ENCODE measurements around the gene CPNE4.
"Not testable (repeated sequence)": the region's sequence is repeated elsewhere in the genome, so short reads cannot be mapped to it uniquely, and the experiment has no call there.

The CPNE4 gene

DNA sequence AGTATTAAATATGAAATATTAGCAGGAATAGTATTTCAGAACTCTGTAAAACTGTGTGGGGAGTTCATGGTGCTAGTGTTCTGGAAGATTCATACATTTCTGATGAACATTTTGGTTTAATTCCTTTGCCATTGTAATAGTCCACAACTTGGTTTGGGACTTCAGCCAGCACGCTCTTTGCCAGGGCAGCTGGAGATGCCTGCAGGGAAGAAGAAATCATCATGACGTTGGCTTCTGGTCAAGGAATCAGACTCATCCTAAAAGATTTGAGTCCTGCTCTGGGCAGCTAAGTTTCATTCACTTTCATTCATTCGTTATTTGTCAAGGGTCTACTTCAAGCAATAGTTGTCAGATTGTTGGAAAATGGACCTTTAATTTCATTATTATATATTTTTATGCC lies 499.7 kb downstream of the CPNE4 start:
- DNase-seq (ENCODE audit: low read depth), result no peak

DNA sequence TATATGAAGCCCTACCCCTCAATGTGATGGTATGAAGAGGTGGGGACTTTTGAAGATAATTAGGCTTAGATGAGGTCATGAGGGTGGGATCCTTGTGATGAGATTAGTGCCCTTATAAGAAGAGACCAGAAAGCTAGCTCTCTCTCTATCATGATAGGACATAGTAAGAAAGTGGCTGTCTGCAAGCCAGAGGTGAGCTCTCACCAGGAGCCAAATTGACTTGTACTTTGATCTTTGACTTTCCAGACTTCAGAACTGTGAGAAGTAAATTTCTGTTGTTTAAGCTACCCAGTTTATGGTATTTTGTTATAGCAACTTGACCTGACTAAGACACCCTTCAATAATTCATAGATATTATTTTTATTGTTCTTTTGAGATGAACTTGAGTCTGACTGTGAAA lies 502.2 kb downstream of the CPNE4 start:
- DNase-seq (ENCODE audit: low read depth), result no peak

DNA sequence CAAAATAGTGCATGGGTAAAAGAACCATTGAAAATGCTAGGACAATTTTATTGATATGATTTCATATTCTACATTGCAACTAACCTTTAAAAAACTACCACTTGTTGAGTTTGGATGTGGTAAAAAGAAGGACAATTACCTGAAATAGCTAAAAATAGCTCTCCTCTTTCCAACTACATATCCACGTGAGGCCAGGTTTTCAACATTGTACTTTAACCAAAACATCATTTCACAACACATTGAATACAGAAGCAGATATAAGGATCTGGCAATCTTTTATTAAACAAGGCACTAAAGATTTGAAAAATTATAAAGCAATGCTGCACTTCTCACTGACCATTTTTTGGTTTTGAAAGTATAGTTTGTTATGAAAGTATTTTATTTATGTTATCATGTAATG lies 504.0 kb downstream of the CPNE4 start:
- no peak for DNase-seq (ENCODE audit: low read depth)

DNA sequence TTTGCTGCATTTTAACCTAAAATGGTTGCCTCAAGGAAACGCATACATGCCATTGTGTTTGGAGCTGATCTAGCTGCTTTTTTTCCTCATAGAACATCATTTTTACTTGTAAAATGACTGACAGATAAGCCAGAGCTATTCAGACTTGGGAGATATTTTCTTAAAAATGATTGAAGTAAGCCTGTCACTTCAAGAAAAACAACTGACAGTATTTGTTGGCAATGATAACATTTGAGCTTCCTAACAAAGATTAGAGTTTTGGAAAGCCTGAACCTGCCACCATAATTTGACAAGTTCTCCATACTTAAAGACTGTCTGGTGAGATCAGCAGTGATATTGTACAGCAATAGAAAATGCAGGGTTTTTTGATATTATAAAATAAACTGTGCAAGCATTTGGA lies 504.4 kb downstream of the CPNE4 start:
- DNase-seq (ENCODE audit: low read depth), result no peak

DNA sequence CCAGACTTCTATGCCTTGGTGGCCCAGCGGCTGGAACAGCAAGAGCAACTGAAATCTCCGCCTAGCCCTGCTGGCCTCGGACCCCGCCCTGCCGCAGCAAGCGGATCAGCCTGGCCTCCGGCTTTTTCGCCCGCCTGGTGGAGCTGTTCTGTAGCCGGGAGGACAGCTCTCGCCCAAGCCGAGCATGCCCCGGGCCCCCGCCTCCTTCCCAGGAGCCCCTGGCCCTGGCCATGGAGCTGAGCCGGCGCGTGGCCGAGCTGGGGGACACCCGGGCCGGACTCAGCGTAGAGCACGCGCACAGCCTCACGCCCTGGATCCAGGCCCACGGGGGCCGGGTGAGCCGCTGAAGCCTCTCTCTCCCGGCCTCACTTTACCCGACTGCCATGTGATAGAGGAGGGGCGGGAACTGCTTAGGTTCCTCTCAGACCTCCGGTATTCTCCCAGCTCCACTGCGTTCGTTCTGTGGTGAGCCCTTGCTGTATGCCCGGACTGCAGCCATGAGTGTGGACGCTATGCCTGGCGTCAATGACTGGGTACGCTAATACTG lies 507.9 kb downstream of the CPNE4 start:
- peak; percentile 46 for DNase-seq (ENCODE audit: low read depth)

GRCh38 chr3:131518680-131519079 lies 516.1 kb downstream of the CPNE4 start:
- DNase-seq (ENCODE audit: low read depth), result no peak

DNA sequence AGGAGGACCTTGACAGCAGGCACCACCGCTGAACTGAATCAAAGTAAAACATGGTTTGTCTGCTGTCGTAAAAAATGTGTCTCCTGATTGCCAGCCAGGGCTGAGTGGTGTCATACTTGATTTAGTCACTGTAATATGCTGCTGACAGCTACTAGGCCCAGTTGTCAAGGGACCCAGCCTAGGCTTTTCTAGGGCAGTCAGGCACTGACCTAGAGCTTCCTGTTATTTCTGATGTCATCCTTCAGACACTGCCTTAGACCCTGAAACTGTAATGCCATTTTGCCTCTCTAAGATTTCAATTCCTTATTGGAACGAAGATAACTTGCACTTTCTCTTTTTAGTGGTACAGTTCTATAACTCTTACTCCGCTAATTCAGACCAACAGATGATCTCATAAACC lies 529.4 kb downstream of the CPNE4 start:
- no peak for DNase-seq (ENCODE audit: low read depth)

DNA sequence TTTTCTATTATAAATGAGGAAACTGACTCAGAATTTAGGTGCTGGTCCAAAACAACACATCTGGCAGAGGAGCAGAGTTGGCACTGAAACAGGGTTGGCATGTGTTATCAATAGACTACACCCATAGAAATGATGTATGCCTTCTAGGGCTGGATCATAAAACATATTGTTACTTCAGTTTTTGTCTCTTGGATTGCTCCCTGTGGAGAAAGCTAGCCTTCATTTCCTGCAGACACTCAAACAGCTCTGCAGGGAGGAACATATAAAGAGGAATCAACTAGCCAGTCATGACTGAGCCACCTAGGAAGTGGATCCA lies 531.5 kb downstream of the CPNE4 start:
- no peak for DNase-seq (ENCODE audit: low read depth)

DNA sequence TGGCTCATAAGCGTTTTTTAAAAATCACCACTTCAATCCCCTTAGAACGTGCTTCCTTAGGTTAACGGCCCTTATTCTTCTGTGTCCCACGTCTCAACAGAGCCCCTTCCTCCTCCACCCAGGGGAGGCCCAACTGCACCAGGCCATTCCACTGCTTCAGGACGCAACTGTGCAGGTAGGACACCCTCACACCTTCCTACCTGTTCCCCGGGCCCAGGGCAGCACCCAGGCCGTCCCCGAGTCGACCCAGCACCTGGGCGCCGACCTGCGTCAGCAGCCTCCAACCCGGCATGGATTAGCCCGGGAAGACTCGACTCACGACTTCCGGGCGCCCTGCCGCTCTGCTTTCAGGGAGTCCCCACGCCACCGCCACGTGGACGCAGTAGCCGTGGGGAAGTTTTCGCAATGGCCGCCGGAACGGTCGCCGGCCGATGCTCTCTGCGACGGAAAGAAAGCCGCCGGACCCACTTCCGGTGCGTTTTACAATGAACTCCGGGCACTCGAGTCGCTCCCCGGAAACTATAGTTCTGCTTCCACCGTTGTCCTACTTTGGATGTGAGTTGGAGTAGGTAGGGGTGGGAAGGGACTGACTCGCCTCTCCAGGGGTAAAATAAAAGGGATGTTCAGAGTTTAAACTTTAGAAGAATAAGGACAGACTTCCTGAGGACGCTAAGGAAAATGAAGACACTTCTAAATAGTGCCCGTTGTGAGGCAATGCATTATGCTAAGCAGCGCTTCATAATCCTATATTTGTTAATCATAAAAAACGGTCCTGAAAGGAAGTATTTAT lies 532.1 kb downstream of the CPNE4 start, which contains the start of gene MRPL3:
Gene MRPL3, minus strand, starts transcription at position 442 of the 790 bp plus-strand sequence. Its CDS starts 150 bp downstream, at position 292.
- DNase-seq (ENCODE audit: low read depth), result peak; percentile 88

- DNase-seq (ENCODE audit: low read depth), result no peak
Measured at GRCh38 chr3:131501949-131502348, 532.9 kb downstream of the CPNE4 start.

DNA sequence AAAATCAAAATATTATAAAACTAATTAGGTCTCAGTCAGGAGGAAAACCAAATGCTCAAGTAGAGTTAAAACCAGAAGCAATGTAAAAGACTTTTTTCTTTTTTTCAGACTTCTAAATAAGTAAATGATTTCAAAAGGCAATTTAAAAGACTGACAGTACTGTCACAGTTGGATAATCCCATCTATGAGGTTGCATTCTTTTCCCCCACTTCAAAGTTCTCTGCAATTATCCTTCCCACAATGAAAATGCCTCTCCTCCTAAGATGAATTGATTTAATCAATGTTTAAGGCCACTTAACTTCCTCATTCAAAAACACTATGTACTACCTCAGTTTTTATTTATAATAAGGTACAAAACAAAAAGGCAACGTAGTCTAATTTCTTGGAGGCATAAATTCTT lies 540.1 kb downstream of the CPNE4 start:
- DNase-seq (ENCODE audit: low read depth), result no peak

DNA sequence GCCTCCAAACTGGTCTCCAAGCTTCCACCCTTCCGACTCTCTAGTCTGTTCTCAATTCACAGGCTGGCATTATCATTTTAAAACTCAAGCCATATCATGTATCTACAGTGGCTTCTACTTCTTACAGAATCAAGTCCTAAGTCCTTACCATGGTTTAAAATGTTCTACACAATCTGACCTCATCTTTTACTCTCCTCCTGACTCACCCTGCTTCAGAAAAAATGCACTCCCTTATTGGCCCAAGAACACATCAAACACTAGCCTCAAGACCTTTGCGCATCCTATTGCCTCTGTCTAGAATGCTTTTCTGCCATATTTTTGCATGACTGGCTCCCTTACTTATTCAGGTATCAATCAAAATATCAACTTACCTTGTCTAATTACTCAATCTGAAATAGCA lies 543.0 kb downstream of the CPNE4 start:
- peak; percentile 14 for DNase-seq (ENCODE audit: low read depth)

DNA sequence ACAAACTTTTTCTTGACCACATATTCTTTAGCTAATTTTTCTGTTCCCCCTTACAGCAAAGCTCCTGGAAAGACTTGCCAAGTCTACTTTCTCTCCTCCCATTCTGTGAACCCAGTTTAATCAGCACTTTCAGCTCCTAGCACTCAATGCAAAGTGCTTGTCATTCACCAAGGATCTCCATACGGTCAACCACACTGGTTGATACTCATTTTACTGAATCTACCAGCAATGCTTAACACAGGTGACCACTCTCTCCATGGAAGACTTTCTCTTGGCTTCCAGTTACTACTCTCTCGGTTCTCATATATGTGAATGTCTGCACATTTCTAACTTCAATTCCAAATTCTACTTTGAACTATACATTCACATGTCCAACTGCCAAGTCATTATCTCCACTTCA lies 543.7 kb downstream of the CPNE4 start:
- DNase-seq (ENCODE audit: low read depth), result no peak

DNA sequence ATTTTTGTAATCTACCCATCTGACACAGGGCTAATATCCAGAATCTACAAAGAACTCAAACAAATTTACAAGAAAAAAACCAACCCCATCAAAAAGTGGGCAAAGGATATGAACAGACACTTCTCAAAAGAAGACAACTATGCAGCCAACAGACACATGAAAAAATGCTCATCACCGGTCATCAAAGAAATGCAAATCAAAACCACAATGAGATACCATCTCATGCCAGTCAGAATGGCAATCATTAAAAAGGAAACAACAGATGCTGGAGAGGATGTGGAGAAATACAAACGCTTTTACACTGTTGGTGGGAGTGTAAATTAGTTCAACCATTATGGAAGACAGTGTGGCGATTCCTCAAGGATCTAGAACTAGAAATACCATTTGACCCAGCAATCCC lies 548.3 kb downstream of the CPNE4 start:
- not testable (repeated sequence) for DNase-seq (ENCODE audit: low read depth)

DNA sequence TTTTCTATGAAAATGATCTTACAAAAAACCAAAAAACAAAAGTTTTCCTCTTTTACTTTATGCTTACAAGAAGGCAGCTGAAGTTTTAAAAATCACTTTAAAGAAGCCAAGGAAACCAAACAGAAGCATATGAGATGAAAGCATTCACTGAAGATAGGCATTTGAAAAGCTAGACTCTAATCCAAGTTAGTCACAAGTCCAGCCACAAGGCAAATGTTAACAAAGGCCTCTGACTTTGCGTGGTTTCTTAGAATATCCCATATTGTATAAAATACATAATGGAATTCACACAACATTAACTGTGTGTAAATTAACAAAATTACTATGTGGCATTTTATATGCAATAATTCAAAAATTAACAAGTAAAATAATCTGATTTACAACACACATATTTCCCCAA lies 549.7 kb downstream of the CPNE4 start:
- peak; percentile 50 for DNase-seq (ENCODE audit: low read depth)

DNA sequence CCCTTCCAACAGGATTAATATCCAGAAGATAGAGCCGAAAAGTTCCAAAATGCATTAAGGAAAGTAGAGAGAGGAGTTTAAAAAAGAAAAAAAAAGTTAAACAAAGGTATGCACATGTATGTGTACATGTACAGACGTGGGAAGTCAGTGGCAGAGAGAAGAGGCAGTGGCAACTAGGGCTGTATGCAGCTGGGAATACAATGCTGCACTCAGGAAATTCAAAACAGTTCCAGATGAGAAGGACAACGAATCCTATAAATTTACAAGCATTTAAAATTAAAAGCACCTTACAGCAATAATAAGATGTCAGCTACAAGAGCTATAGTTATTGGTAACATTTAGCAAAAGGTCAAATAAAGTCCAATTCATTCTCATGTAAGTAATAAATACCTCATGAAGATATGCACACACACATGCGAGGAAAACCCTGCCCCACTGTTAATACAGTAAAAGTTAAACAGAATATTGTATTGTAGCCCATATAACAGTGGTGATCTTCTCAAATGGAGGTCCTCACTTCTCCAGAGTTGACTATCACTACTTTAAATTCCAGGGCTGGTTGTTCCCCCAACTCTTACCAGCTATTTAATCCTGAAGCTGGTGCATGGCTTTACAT lies 550.2 kb downstream of the CPNE4 start:
- no peak for DNase-seq (ENCODE audit: low read depth)
